Thoracic aorta (tissue), 2 donors: ENCODE data around the gene PABPC1L. TPM values are rescaled to one million over a fixed set of nuclear protein-coding genes. Genes with fewer than 3 reads are reported as not detected.

ENCODE experiments used
- ATAC-seq: fragments of 150-250 bp; one replicate; pipeline ENCODE4 v1.8.0; 2017; ENCODE audit warnings: low read depth; ENCODE audit not compliant: insufficient number of reproducible peaks, low FRiP score
- DNase-seq: peaks from one replicate; pipeline ENCODE4 v3.0.0-alpha.2; 2020; ENCODE audit warnings: low spot score
- H3K27ac ChIP-seq, 2 donors: fragments of 200-600 bp; sonication (generic); 1 replicate in 1 of 2; 2 replicates in 1 of 2; pipeline ENCODE4 v1.5.1; 2016; ENCODE audit warnings: mild to moderate bottlenecking in 2 of 2, moderate library complexity in 2 of 2
- H3K27me3 ChIP-seq: fragments of 200-600 bp; sonication (generic); replicated peaks from 2 replicates; pipeline ENCODE4 v1.6.0; 2016; ENCODE audit warnings: mild to moderate bottlenecking; ENCODE audit not compliant: insufficient read depth
- H3K36me3 ChIP-seq: fragments of 200-600 bp; sonication (generic); one replicate; pipeline ENCODE4 v1.5.1; 2016
- H3K4me1 ChIP-seq, 2 donors: fragments of 200-600 bp; sonication (generic); 1 replicate in 1 of 2; 2 replicates in 1 of 2; pipeline versions ENCODE4 v1.5.1 to v1.6.0; 2016; ENCODE audit warnings: low read depth in 2 of 2, mild to moderate bottlenecking in 1 of 2; ENCODE audit not compliant: control insufficient read depth in 1 of 2
- H3K4me3 ChIP-seq: fragments of 200-600 bp; sonication (generic); 2 replicates; pipeline ENCODE4 v1.5.1; 2016; ENCODE audit warnings: mild to moderate bottlenecking
- H3K9me3 ChIP-seq: fragments of 200-600 bp; sonication (generic); 2 replicates; pipeline ENCODE4 v1.5.1; 2016
- total RNA-seq, 2 donors: library from RNA; depleted of rRNA; stranded (reverse); fragments of >200 nt; gene quantifications; one replicate each; pipeline versions ENCODE4 v1.1.0 to v1.2.3, GENCODE V29; 2016
- TF ChIP-seq, protein P1 (sequence below): fragments of 200-600 bp; sonication (generic); IDR thresholded peaks from one replicate; pipeline ENCODE4 v1.5.1; 2019; ENCODE audit warnings: antibody characterized with exemption

Gene PABPC1L
- total RNA-seq, 2 donors from 2014 or later = 29.5 to 33.2 TPM

DNA sequence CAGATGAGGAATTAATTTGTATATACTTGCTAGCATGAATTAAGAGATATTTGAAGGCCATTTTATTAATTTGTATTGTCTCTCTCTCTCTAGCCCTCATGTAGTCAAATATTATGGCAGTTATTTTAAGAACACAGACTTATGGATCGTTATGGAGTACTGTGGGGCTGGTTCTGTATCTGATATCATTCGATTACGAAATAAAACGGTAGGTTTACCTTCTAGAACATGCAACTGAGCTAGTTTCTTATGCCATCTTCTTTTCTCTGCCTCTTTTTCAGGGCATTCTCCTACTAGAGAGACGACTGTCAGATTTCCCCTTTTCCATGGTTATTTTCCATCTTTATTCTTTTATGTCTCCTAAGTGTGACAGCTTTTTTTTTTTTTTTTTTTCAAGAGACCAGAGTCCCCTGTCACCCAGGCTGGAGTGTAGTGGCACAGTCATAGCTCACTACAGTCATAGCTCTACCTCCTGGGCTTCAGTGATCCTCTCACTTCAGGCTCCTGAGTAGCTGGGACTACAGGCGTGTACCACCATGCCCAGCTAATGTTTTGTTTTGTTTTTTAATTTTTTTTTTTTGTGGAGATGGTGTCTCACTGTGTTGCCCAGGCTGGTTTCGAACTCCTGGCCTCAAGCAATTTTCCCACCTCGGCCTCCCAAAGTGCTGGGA, 72.0 kb downstream of the PABPC1L start:
- no peak overlapping the region for H3K4me3 ChIP-seq
- no peak for DNase-seq
- no peak for ATAC-seq
- no peak overlapping the region for H3K27ac ChIP-seq
- TF ChIP-seq, protein P1, sequence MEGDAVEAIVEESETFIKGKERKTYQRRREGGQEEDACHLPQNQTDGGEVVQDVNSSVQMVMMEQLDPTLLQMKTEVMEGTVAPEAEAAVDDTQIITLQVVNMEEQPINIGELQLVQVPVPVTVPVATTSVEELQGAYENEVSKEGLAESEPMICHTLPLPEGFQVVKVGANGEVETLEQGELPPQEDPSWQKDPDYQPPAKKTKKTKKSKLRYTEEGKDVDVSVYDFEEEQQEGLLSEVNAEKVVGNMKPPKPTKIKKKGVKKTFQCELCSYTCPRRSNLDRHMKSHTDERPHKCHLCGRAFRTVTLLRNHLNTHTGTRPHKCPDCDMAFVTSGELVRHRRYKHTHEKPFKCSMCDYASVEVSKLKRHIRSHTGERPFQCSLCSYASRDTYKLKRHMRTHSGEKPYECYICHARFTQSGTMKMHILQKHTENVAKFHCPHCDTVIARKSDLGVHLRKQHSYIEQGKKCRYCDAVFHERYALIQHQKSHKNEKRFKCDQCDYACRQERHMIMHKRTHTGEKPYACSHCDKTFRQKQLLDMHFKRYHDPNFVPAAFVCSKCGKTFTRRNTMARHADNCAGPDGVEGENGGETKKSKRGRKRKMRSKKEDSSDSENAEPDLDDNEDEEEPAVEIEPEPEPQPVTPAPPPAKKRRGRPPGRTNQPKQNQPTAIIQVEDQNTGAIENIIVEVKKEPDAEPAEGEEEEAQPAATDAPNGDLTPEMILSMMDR = no peak
- peaks cover 6% of the 10 kb centered on the region for H3K36me3 ChIP-seq
- no peaks in the 10 kb centered on the region for H3K4me1 ChIP-seq
- no peaks in the 10 kb centered on the region for H3K9me3 ChIP-seq
- H3K27me3 ChIP-seq = no peaks in the 10 kb centered on the region

DNA sequence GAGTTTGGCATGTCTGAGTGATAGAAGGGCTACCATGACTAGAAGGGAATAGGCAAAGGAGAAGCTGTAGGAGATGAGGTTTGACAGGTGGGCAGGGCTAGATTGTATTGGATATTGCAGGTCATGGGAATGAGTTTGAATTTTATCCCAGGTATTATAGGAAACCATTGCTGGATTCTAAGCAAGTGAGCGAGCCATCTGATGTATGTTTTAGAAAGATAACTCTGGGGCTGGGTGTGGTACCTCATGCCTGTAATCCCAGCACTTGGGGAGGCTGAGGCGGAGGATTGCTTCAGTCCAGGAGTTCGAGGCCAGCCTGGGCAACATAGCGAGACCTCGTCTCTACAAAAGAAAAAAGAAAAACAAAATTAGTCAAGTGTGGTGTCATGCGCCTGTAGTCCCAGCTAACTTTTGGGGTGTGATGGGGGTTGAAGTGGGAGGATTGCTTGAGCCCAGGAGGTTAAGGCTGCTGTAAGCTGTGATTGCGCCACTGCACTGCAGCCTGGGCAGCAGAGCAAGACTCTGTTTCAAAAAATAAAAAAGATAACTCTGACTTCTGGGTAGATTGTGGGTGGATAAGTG, 73.3 kb downstream of the PABPC1L start:
- Histone ChIP-seq H3K9me3 (no peaks in the 10 kb centered on the region), H3K36me3 (peaks cover 6% of the 10 kb centered on the region), H3K4me1 (no peaks in the 10 kb centered on the region), H3K27ac (no peak overlapping the region), H3K27me3 (no peaks in the 10 kb centered on the region), H3K4me3 (no peak overlapping the region)
- DNase-seq = no peak
- TF ChIP-seq, protein P1 = no peak
- no peak for ATAC-seq

DNA sequence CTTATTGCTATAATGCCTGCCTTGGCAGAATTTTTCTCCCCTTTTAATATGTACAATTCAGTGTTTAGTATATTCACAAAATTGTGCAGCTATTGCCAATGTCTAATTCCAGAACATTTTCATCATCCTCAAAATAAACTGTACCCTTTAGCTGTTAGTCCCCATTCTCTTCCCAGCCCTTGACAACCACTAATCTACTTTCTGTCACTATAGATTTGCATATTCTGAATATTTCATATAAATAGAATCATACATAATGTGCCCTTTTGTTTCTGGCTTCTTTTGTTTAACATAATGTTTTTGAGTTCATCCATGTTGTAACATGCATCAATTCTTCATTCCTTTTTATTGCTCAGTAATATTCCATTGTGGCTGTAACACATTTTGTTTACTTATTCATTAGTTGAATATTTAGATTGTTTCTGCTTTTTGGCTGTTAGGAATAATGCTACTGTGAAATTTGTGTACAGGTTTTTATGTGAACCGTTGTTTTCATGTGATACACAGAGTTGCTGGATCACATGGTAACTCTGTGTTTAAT, 78.8 kb downstream of the PABPC1L start:
- ATAC-seq (no peak), DNase-seq (no peak)
- Histone ChIP-seq H3K9me3 (no peaks in the 10 kb centered on the region), H3K4me3 (no peak overlapping the region), H3K36me3 (peaks cover 4% of the 10 kb centered on the region), H3K27ac (no peak overlapping the region), H3K4me1 (peaks cover 17 to 28% of the 10 kb centered on the region in 2 donors), H3K27me3 (no peaks in the 10 kb centered on the region)
- TF ChIP-seq, protein P1 = no peak

Other genes starting within 250 kb of the PABPC1L start
- 100 to 1,000 TPM; 652 to 994 TPM for gene CCN5, start 194.7 kb upstream of the PABPC1L start, total RNA-seq
- 10 to 100 TPM; 26.3 to 60.0 TPM for gene KCNK15, start 164.2 kb upstream of the PABPC1L start, total RNA-seq
- 10 to 100 TPM in 1 of 2 donors, 1 to 10 TPM in 1; 2.4 to 13.5 TPM for gene RIMS4, start 99.5 kb upstream of the PABPC1L start, total RNA-seq
- 100 to 1,000 TPM; 135 to 156 TPM for gene YWHAB, start 24.4 kb upstream of the PABPC1L start, total RNA-seq
- 10 to 100 TPM; 11.9 to 13.0 TPM for gene TOMM34, start 50.3 kb downstream of the PABPC1L start, total RNA-seq
- 10 to 100 TPM; 30.3 to 47.9 TPM for gene STK4, start 56.5 kb downstream of the PABPC1L start, total RNA-seq
- not detected for gene KCNS1, start 191.1 kb downstream of the PABPC1L start, total RNA-seq
- not detected for gene WFDC5, start 205.1 kb downstream of the PABPC1L start, total RNA-seq
- gene WFDC12, start 214.4 kb downstream of the PABPC1L start, total RNA-seq = not detected